Measurements from ENCODE around the gene FPGS. TPM values are rescaled to one million over a fixed set of nuclear protein-coding genes. Genes with fewer than 3 reads are reported as not detected.

Gene FPGS
- total RNA-seq, 1 experiment from 2014 or later, result 70.6 TPM

DNA sequence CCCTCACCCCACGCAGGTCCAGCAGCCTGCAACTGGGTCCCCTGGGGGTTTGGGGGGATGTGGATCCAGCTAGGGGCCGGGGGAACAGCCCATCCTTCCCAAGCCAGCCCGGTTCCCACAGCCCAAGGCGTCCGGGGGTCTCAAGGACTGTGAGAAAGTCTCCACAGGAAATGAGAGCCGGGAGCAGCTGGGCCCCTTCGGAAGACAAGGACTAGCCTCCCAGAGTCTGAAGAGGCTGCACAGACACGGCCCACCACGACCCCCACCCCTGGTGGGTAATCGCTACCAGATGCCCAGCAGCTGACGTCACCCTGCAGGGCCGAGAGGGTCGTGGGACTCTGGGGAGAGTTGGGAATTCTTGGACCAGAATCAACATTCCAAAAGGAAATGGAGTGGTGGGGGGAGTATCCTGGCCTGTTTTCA is 34.8 kb upstream of the FPGS start (continued):
- TF ChIP-seq, protein P1, sequence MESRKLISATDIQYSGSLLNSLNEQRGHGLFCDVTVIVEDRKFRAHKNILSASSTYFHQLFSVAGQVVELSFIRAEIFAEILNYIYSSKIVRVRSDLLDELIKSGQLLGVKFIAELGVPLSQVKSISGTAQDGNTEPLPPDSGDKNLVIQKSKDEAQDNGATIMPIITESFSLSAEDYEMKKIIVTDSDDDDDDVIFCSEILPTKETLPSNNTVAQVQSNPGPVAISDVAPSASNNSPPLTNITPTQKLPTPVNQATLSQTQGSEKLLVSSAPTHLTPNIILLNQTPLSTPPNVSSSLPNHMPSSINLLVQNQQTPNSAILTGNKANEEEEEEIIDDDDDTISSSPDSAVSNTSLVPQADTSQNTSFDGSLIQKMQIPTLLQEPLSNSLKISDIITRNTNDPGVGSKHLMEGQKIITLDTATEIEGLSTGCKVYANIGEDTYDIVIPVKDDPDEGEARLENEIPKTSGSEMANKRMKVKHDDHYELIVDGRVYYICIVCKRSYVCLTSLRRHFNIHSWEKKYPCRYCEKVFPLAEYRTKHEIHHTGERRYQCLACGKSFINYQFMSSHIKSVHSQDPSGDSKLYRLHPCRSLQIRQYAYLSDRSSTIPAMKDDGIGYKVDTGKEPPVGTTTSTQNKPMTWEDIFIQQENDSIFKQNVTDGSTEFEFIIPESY (IDR thresholded peaks at IDR 0.05; ENCODE audit: extremely low read depth, insufficient replicate concordance, low read length), result no peak

DNA sequence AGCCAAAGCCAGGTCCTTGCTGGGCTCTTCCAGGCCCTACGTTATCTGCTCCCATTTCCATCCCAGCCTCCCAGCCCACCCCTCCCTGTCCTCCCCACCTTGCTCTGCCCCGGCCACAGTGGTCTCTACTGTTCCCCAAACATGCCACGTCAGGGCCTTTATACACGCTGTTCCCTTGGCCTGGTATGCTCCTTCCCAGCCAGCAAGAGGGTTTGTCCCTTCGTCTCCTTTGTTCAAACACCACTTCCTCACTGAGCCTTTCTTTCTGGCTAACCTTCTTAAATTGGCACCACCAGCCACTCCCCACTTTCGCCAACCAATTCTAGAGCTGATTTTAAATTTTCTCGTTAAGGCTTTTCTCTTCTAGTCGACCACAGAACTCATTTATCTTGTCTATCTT is 34.0 kb upstream of the FPGS start:
- no peaks in the 10 kb centered on the region for H3K36me3 ChIP-seq (ENCODE audit: control insufficient read depth in 1 of 2, insufficient read depth in 2 of 2, low read length in 2 of 2)
- H2AFZ ChIP-seq (ENCODE audit: low read depth, low read length, poor library complexity, severe bottlenecking), result no peak overlapping the region
- CTCF ChIA-PET, result no interaction called here
- no peak overlapping the region for H3K4me2 ChIP-seq (ENCODE audit: low read length)
- RAD21 ChIA-PET (ENCODE audit: low non-redundant PET in 1 of 2, low total read pairs in 2 of 2, uncharacterized antibody in 2 of 2, unreplicated experiment in 2 of 2), result no interaction called here
- no TSS peak for BruUV-seq (replicated peaks)
- H4K20me1 ChIP-seq (ENCODE audit: insufficient read depth), result no peaks in the 10 kb centered on the region
- TF ChIP-seq EGR1 (IDR thresholded peaks at IDR 0.05; ENCODE audit: low read depth), result no peak
- no peak for TF ChIP-seq FOSL1 (IDR thresholded peaks at IDR 0.05; ENCODE audit: low read depth)
- no peak for TF ChIP-seq ZNF274 (IDR thresholded peaks at IDR 0.05; ENCODE audit: low read depth, low read length)
- H3K79me2 ChIP-seq (ENCODE audit: insufficient read depth, low read length), result no peaks in the 10 kb centered on the region
- POLR2A ChIA-PET, result no interaction called here
- H3K4me3 ChIP-seq (replicated peaks in 1 of 2; ENCODE audit: low read depth in 1 of 2, low read length in 2 of 2), result no peak overlapping the region
- no peaks in the 10 kb centered on the region for H3K9me3 ChIP-seq (ENCODE audit: control insufficient read depth in 1 of 2, insufficient read depth in 1 of 2, low read depth in 1 of 2, low read length in 2 of 2)
- ATAC-seq, result no peak
- H3K9me2 ChIP-seq (ENCODE audit: insufficient read depth), result no peaks in the 10 kb centered on the region
- no peak overlapping the region for H3K9ac ChIP-seq (ENCODE audit: low read length)
- no peak for DNase-seq (ENCODE audit: low read depth, low spot score)
- H3K4me1 ChIP-seq (ENCODE audit: control insufficient read depth in 1 of 2, insufficient read depth in 2 of 2, low read length in 2 of 2), result peaks cover 13 to 21% of the 10 kb centered on the region in 2 experiments
- no peak overlapping the region for H3K27ac ChIP-seq (ENCODE audit: low read depth, low read length)
- H3K27me3 ChIP-seq (ENCODE audit: insufficient read depth, low read length), result no peaks in the 10 kb centered on the region
- intact Hi-C loops (cut with micrococcal nuclease), result no loop called here

DNA sequence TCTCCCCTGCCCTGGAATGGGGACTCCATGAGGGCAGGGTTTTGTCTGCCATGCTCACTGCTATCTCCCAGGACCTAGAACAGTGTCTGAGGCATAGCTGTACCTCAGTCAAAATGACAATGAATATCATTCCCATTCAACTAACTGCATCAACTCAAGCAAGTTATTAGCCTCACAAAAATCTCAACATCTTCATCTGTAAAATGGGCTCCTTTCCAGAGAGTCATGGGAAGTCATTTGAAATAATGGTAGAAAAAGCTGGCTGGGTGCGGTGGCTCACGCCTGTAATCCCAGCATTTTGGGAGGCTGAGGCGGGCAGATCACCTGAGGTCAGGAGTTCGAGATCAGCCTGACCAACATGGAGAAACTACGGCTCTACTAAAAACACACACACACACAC is 33.6 kb upstream of the FPGS start:
- POLR2A ChIA-PET, result no interaction called here
- no peaks in the 10 kb centered on the region for H3K9me2 ChIP-seq (ENCODE audit: insufficient read depth)
- H3K36me3 ChIP-seq (ENCODE audit: control insufficient read depth in 1 of 2, insufficient read depth in 2 of 2, low read length in 2 of 2), result no peaks in the 10 kb centered on the region
- H3K4me2 ChIP-seq (ENCODE audit: low read length), result no peak overlapping the region
- no TSS peak for BruUV-seq (replicated peaks)
- no peaks in the 10 kb centered on the region for H3K9me3 ChIP-seq (ENCODE audit: control insufficient read depth in 1 of 2, insufficient read depth in 1 of 2, low read depth in 1 of 2, low read length in 2 of 2)
- no peaks in the 10 kb centered on the region for H3K79me2 ChIP-seq (ENCODE audit: insufficient read depth, low read length)
- H3K27me3 ChIP-seq (ENCODE audit: insufficient read depth, low read length), result no peaks in the 10 kb centered on the region
- H3K9ac ChIP-seq (ENCODE audit: low read length), result no peak overlapping the region
- CTCF ChIA-PET, result no interaction called here
- H2AFZ ChIP-seq (ENCODE audit: low read depth, low read length, poor library complexity, severe bottlenecking), result no peak overlapping the region
- H3K27ac ChIP-seq (ENCODE audit: low read depth, low read length), result no peak overlapping the region
- ATAC-seq (no peak), DNase-seq (ENCODE audit: low read depth, low spot score) (no peak)
- RAD21 ChIA-PET (ENCODE audit: low non-redundant PET in 1 of 2, low total read pairs in 2 of 2, uncharacterized antibody in 2 of 2, unreplicated experiment in 2 of 2), result no interaction called here
- no peaks in the 10 kb centered on the region for H4K20me1 ChIP-seq (ENCODE audit: insufficient read depth)
- TF ChIP-seq, protein P2, sequence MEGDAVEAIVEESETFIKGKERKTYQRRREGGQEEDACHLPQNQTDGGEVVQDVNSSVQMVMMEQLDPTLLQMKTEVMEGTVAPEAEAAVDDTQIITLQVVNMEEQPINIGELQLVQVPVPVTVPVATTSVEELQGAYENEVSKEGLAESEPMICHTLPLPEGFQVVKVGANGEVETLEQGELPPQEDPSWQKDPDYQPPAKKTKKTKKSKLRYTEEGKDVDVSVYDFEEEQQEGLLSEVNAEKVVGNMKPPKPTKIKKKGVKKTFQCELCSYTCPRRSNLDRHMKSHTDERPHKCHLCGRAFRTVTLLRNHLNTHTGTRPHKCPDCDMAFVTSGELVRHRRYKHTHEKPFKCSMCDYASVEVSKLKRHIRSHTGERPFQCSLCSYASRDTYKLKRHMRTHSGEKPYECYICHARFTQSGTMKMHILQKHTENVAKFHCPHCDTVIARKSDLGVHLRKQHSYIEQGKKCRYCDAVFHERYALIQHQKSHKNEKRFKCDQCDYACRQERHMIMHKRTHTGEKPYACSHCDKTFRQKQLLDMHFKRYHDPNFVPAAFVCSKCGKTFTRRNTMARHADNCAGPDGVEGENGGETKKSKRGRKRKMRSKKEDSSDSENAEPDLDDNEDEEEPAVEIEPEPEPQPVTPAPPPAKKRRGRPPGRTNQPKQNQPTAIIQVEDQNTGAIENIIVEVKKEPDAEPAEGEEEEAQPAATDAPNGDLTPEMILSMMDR (IDR thresholded peaks at IDR 0.05 in 2 of 3, conservative IDR thresholded peaks at IDR 0.05 in 1 of 3; ENCODE audit: borderline replicate concordance in 1 of 3, insufficient read depth in 1 of 3, low read depth in 2 of 3, low read length in 2 of 3), result no peak
- TF ChIP-seq TCF7L2 (IDR thresholded peaks at IDR 0.05; ENCODE audit: borderline replicate concordance, extremely low read depth, insufficient read depth, insufficient read length) (no peak), SRF (IDR thresholded peaks at IDR 0.05; ENCODE audit: low read depth) (no peak)
- H3K4me1 ChIP-seq (ENCODE audit: control insufficient read depth in 1 of 2, insufficient read depth in 2 of 2, low read length in 2 of 2), result peaks cover 13 to 21% of the 10 kb centered on the region in 2 experiments
- H3K4me3 ChIP-seq (replicated peaks in 1 of 2; ENCODE audit: low read depth in 1 of 2, low read length in 2 of 2), result no peak overlapping the region
- intact Hi-C loops (cut with micrococcal nuclease), result no loop called here
